B cell (primary cell): ENCODE measurements around the gene LRRC3. TPM values are rescaled to one million over a fixed set of nuclear protein-coding genes. Genes with fewer than 3 reads are reported as not detected.

Experiments
- ATAC-seq: fragments of 200-7000 bp; cut with Tn5 transposase; one replicate; pipeline ENCODE4 v1.10.0; 2021; ENCODE audit warnings: low read depth, mild to moderate bottlenecking, moderate number of reproducible peaks, moderate library complexity
- CTCF ChIA-PET: fragments of 350-600 bp; sonication (Branson Sonifier 250); formaldehyde crosslinking; loops from one replicate; lab custom pipeline; 2021; ENCODE audit warnings: antibody characterized with exemption, inconsistent platforms; lab: Charles Lee
- POLR2A ChIA-PET: fragments of 350-600 bp; sonication (Branson Sonifier 250); formaldehyde crosslinking; loops from one replicate; lab custom pipeline; 2021; ENCODE audit warnings: antibody characterized with exemption; lab: Charles Lee
- DNase-seq: peaks from one replicate; pipeline ENCODE4 v3.0.0; 2013
- H2AFZ ChIP-seq: 2 replicates; pipeline ENCODE4 v1.6.1; 2012; ENCODE audit warnings: mild to moderate bottlenecking, low read depth, low read length; ENCODE audit not compliant: insufficient read depth, poor library complexity, severe bottlenecking
- H3K27ac ChIP-seq, 2 donors: 1 replicate in 1 of 2; 2 replicates in 1 of 2; pipeline ENCODE4 v1.5.1; 2012 to 2013; ENCODE audit warnings: low read length in 2 of 2, mild to moderate bottlenecking in 2 of 2, moderate library complexity in 1 of 2
- H3K27me3 ChIP-seq, 4 experiments: fragments of 200-600 bp in 1 of 4; sonication (generic) in 1 of 4; replicated peaks in 1 of 4; 1 replicate in 2 of 4; 2 replicates in 2 of 4; pipeline versions ENCODE4 v1.6.1 to v1.7.0; 2013 to 2016; ENCODE audit warnings: low read length in 3 of 4, mild to moderate bottlenecking in 2 of 4, mixed read lengths in 1 of 4, moderate library complexity in 1 of 4; ENCODE audit not compliant: insufficient read depth in 4 of 4, control insufficient read depth in 3 of 4; ENCODE audit errors: control extremely low read depth in 1 of 4
- H3K36me3 ChIP-seq, 2 experiments: replicated peaks in 1 of 2; 1 replicate in 1 of 2; 2 replicates in 1 of 2; pipeline versions ENCODE4 v1.6.1 to v1.7.1; 2013; ENCODE audit warnings: low read length in 1 of 2; ENCODE audit not compliant: insufficient read depth in 2 of 2, control insufficient read depth in 1 of 2; ENCODE audit errors: control extremely low read depth in 1 of 2, extremely low read depth in 1 of 2
- H3K4me1 ChIP-seq, 2 donors: fragments of 200-600 bp in 1 of 2; sonication (generic) in 1 of 2; 1 replicate in 1 of 2; 2 replicates in 1 of 2; pipeline versions ENCODE4 v1.5.1 to v1.6.1; 2013 to 2017; ENCODE audit warnings: low read length in 2 of 2; ENCODE audit not compliant: control insufficient read depth in 2 of 2, insufficient read depth in 2 of 2
- H3K4me2 ChIP-seq: replicated peaks from 2 replicates; pipeline ENCODE3; 2012; ENCODE audit warnings: mild to moderate bottlenecking, low read depth, low read length; ENCODE audit not compliant: poor library complexity, severe bottlenecking
- H3K4me3 ChIP-seq, 5 experiments: fragments of 200-600 bp in 1 of 5; sonication (generic) in 1 of 5; 1 replicate in 3 of 5; 2 replicates in 2 of 5; pipeline versions ENCODE4 v1.5.1 to v1.7.0; 2011 to 2016; ENCODE audit warnings: low read length in 4 of 5, mild to moderate bottlenecking in 4 of 5, low read depth in 2 of 5, control low read depth in 1 of 5, moderate library complexity in 1 of 5; ENCODE audit not compliant: insufficient read depth in 1 of 5; ENCODE audit errors: control extremely low read depth in 1 of 5, extremely low read depth in 1 of 5
- H3K79me2 ChIP-seq: fragments of 200-600 bp; sonication (generic); one replicate; pipeline ENCODE4 v1.6.0; 2016; ENCODE audit warnings: low read length; ENCODE audit not compliant: control insufficient read depth, insufficient read depth
- H3K9ac ChIP-seq: fragments of 200-600 bp; sonication (generic); 2 replicates; pipeline ENCODE4 v1.6.1; 2017; ENCODE audit warnings: mild to moderate bottlenecking, low read length, moderate library complexity
- H3K9me3 ChIP-seq, 3 donors: one replicate each; pipeline versions ENCODE4 v1.6.1 to v1.7.1; 2013; ENCODE audit warnings: low read length in 2 of 3; ENCODE audit not compliant: control insufficient read depth in 2 of 3, insufficient read depth in 1 of 3; ENCODE audit errors: control extremely low read depth in 1 of 3
- H4K20me1 ChIP-seq: 2 replicates; pipeline ENCODE4 v1.6.0; 2012; ENCODE audit warnings: mild to moderate bottlenecking, low read length; ENCODE audit not compliant: insufficient read depth, control insufficient read depth, poor library complexity, severe bottlenecking
- H3K27ac Mint-ChIP-seq: one replicate; pipeline ENCODE4 v1.8.0; 2021; ENCODE audit warnings: mixed read lengths
- H3K27me3 Mint-ChIP-seq: one replicate; pipeline ENCODE4 v1.8.0; 2021; ENCODE audit warnings: mixed read lengths
- H3K4me1 Mint-ChIP-seq: one replicate; pipeline ENCODE4 v1.8.0; 2021; ENCODE audit warnings: mixed read lengths
- H3K4me3 Mint-ChIP-seq: one replicate; pipeline ENCODE4 v1.8.0; 2021; ENCODE audit warnings: mixed read lengths
- H3K9me3 Mint-ChIP-seq: one replicate; pipeline ENCODE4 v1.8.0; 2022; ENCODE audit warnings: mixed read lengths; ENCODE audit not compliant: insufficient read depth
- CTCF ChIP-seq: fragments of 200-600 bp; IDR thresholded peaks from one replicate; pipeline ENCODE4 v1.8.0; 2022; ENCODE audit warnings: antibody characterized with exemption, mild to moderate bottlenecking
- EZH2 ChIP-seq: IDR thresholded peaks from 2 replicates; pipeline ENCODE4 v1.6.1; 2012; ENCODE audit warnings: borderline replicate concordance, low read depth, mild to moderate bottlenecking, moderate library complexity, low read length; ENCODE audit not compliant: insufficient read depth, poor library complexity, severe bottlenecking
- WGBS: methylation state at CpG from one replicate; pipeline ENCODE4 v1.1.5; 2013; ENCODE audit warnings: missing lambda C conversion rate; ENCODE audit not compliant: insufficient coverage; 5-methylcytosine and 5-hydroxymethylcytosine counted together
- intact Hi-C: fragments of 100-400 bp; cut with micrococcal nuclease; formaldehyde crosslinking; loops from one replicate; pipeline ENCODE4 v1.10.0; 2022
- polyA plus RNA-seq: library from polyadenylated mRNA; depleted of rRNA; stranded (reverse); fragments of >200 nt; gene quantifications from 2 replicates; pipeline ENCODE4 v1.2.3, GENCODE V29; 2012
- total RNA-seq, 2 donors: library from RNA; stranded (reverse); fragments of 120-200 nt in 1 of 2; gene quantifications; 1 replicate in 1 of 2; 2 replicates in 1 of 2; pipeline versions ENCODE4 v1.2.3 to v1.2.4, GENCODE V29; 2013 to 2022

Gene LRRC3
- total and polyA plus RNA-seq, 2 donors (not counting 1 experiment from before 2014, with no cell fraction given), result 0.46 to 3.3 TPM

DNA sequence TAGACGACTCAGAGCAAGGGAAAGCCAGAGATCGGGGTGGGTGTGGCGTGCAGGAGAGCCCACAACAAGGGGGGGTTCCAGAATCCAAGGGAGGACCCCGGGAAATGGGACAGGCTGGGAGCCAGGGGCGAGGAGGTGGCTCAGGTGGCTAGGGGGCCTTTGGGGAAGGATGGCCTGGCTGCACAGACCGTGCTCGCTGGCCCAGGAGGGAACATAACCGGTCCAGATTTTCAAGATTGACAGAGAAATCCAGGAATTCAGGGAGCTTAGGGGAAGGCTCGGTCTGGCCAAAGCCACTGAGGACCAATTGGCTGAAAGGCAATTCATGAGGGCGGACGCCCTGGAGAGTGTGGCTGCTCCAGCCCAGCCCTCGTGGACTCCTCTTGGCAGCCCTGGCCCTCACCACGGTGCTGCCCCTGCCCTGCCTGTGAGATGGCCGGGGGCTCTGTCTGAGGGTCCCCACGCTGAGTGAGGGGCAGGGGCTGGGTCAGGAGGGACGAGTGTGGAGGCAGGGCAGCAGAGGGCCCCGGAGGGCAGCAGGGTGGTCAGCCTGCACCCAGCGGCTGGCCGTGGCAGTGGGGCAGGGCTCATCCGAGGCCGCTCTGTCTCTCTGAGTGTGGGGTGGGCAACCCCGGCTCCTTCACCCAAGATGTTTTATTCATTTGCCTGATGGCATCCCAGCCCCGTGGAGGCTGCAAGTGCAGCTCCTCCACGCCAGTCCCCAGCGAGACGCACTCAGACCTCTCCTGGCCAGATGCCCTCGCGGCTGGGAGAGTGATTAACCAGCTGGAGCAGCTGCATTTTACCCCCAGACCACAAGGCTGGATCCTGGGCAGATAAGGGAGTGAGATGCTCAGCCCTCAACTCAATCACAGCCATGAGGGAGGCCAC, 5.6 kb upstream of the LRRC3 start:
- 80% methylated on average over 21 of the region's 28 CpGs for WGBS
- Histone ChIP-seq H3K27me3 (no peaks in the 10 kb centered on the region), H3K27ac (no peak overlapping the region), H2AFZ (no peak overlapping the region), H4K20me1 (no peaks in the 10 kb centered on the region), H3K4me2 (no peak overlapping the region), H3K79me2 (no peaks in the 10 kb centered on the region), H3K9ac (no peak overlapping the region), H3K9me3 (peaks cover 3 to 11% (median 8%) of the 10 kb centered on the region in 3 donors), H3K4me3 (no peak overlapping the region), H3K4me1 (peaks cover 2 to 4% of the 10 kb centered on the region in 2 donors), H3K36me3 (no peaks in the 10 kb centered on the region)
- peaks cover 22% of the 10 kb centered on the region for H3K27me3 Mint-ChIP-seq
- ATAC-seq (no peak), DNase-seq (no peak)
- ChIA-PET POLR2A (no interaction called here), CTCF (no interaction called here)
- H3K27ac Mint-ChIP-seq, result no peak overlapping the region
- H3K4me3 Mint-ChIP-seq, result no peak overlapping the region
- no peak for TF ChIP-seq CTCF
- no peak for TF ChIP-seq EZH2
- intact Hi-C loops, result no loop called here
- H3K4me1 Mint-ChIP-seq, result peaks cover 4% of the 10 kb centered on the region
- peaks cover 12% of the 10 kb centered on the region for H3K9me3 Mint-ChIP-seq

- Histone ChIP-seq H3K9me3 (peaks cover 3 to 13% (median 8%) of the 10 kb centered on the region in 3 donors), H3K79me2 (no peaks in the 10 kb centered on the region), H3K4me2 (no peak overlapping the region), H2AFZ (no peak overlapping the region), H3K4me3 (no peak overlapping the region), H3K27me3 (no peaks in the 10 kb centered on the region), H3K4me1 (peaks cover 4 to 7% of the 10 kb centered on the region in 2 donors), H3K36me3 (no peaks in the 10 kb centered on the region), H4K20me1 (no peaks in the 10 kb centered on the region), H3K27ac (no peak overlapping the region), H3K9ac (no peak overlapping the region)
- ATAC-seq (no peak), DNase-seq (no peak)
- H3K9me3 Mint-ChIP-seq, result peaks cover 12% of the 10 kb centered on the region
- ChIA-PET CTCF (no interaction called here), POLR2A (no interaction called here)
- H3K4me3 Mint-ChIP-seq, result no peak overlapping the region
- WGBS, result 89% methylated on average over 14 of the region's 14 CpGs
- intact Hi-C loops, result no loop called here
- no peak overlapping the region for H3K27ac Mint-ChIP-seq
- H3K27me3 Mint-ChIP-seq, result peaks cover 20% of the 10 kb centered on the region
- no peak for TF ChIP-seq EZH2
- no peak for TF ChIP-seq CTCF
- H3K4me1 Mint-ChIP-seq, result peaks cover 5% of the 10 kb centered on the region
Measured at GRCh38 chr21:44450402-44450801, 4.9 kb upstream of the LRRC3 start.
